Gastrocnemius medialis (tissue), 4 donors: Measurements from ENCODE around the gene XPO4.

Experiments
- CTCF ChIP-seq, 5 experiments: fragments of 450-650 bp in 3 of 5; fragments of 200-600 bp in 2 of 5; sonication (generic) in 2 of 5; IDR thresholded peaks in 4 of 5; conservative IDR thresholded peaks in 1 of 5; 1 replicate in 4 of 5; 2 replicates in 1 of 5; pipeline ENCODE4 v1.5.1; 2016 to 2019; ENCODE audit warnings: antibody characterized with exemption in 5 of 5, mild to moderate bottlenecking in 3 of 5, moderate library complexity in 3 of 5
- POLR2A ChIP-seq, 2 donors: fragments of 450-650 bp; IDR thresholded peaks; one replicate each; pipeline ENCODE4 v1.6.1; 2017; ENCODE audit warnings: antibody characterized with exemption in 2 of 2, mild to moderate bottlenecking in 2 of 2, moderate library complexity in 2 of 2

- no peak for TF ChIP-seq POLR2A (IDR thresholded peaks at IDR 0.05)
- TF ChIP-seq CTCF (IDR thresholded peaks at IDR 0.05 in 4 of 5, conservative IDR thresholded peaks at IDR 0.05 in 1 of 5), result no peak
These were observed 59.4 kb downstream of the XPO4 start for GRCh38 chr13:20843166-20843565.
